ENCODE results near the gene GNG4. TPM values are rescaled to one million over a fixed set of nuclear protein-coding genes. Genes with fewer than 3 reads are reported as not detected.

GNG4 gene
- total RNA-seq, 1 experiment from 2014 or later, result 34.4 TPM

GRCh38 chr1:235642011-235642942 is 7.3 kb downstream of the GNG4 start:
- peak overlapping the region; percentile 30 for H3K4me2 ChIP-seq (ENCODE audit: insufficient read depth, insufficient read length, low read length)
- no peak overlapping the region for H2AFZ ChIP-seq (ENCODE audit: low read length)
- H4K8ac ChIP-seq (replicated peaks; ENCODE audit: insufficient read length, low read depth, low read length), result no peak overlapping the region
- H3K27ac ChIP-seq (ENCODE audit: insufficient read length, low read depth, low read length), result no peak overlapping the region
- H2BK120ac ChIP-seq (ENCODE audit: low read depth, low read length, poor library complexity, severe bottlenecking), result no peak overlapping the region
- peak overlapping the region; percentile 45 for H4K5ac ChIP-seq (ENCODE audit: insufficient read length, low read depth, low read length)
- H3K56ac ChIP-seq (ENCODE audit: insufficient read length, low read depth, low read length), result no peak overlapping the region
- H4K20me1 ChIP-seq (ENCODE audit: control insufficient read depth, insufficient read depth, insufficient read length), result no peaks in the 10 kb centered on the region
- H2BK12ac ChIP-seq (ENCODE audit: insufficient read length, low read depth, low read length), result no peak overlapping the region
- no peak overlapping the region for H2BK5ac ChIP-seq (ENCODE audit: insufficient read length, low read length)
- no peaks in the 10 kb centered on the region for H3K79me1 ChIP-seq (ENCODE audit: insufficient read depth, low read depth, low read length, poor library complexity, severe bottlenecking)
- no peaks in the 10 kb centered on the region for H3K27me3 ChIP-seq (ENCODE audit: insufficient read depth, low read length)
- TF ChIP-seq CTCF (conservative IDR thresholded peaks at IDR 0.05), result no peak
- no peak overlapping the region for H3K23ac ChIP-seq (ENCODE audit: insufficient read length, low read depth, low read length)
- H3K4me1 Mint-ChIP-seq, result peaks cover 42 to 51% of the 10 kb centered on the region in 2 experiments
- DNase-seq, result peak; percentile 81
- H2BK15ac ChIP-seq (ENCODE audit: low read depth, low read length), result no peak overlapping the region
- H2AK5ac ChIP-seq (ENCODE audit: insufficient read length, low read length), result no peak overlapping the region
- no peaks in the 10 kb centered on the region for H3K9me3 ChIP-seq (ENCODE audit: control insufficient read depth, low read depth, low read length)
- H3K4me1 ChIP-seq (ENCODE audit: insufficient read depth, low read length), result peaks cover 7% of the 10 kb centered on the region; the same call in 1 of the 2 replicates
- H3K18ac ChIP-seq (ENCODE audit: insufficient read length, low read depth, low read length), result peak overlapping the region; percentile 56
- peaks cover 11% of the 10 kb centered on the region; the same call in 1 of the 2 replicates for H3K79me2 ChIP-seq (ENCODE audit: insufficient read depth, low read length)
- no peak overlapping the region for H3T11ph ChIP-seq (ENCODE audit: low read length)
- H3K27ac Mint-ChIP-seq, result peak overlapping the region; percentile 69 to 96 (median 92)
- H3K9ac ChIP-seq (ENCODE audit: extremely low read depth, insufficient read length, low read length), result no peak overlapping the region
- H3K4ac ChIP-seq (ENCODE audit: low read depth, low read length), result no peak overlapping the region
- H3K14ac ChIP-seq (ENCODE audit: insufficient read depth, low read length), result peak overlapping the region; percentile 48
- H3K36me3 Mint-ChIP-seq (ENCODE audit: insufficient read depth in 1 of 3, low read depth in 3 of 3), result peaks cover 0 to 19% (median 3%) of the 10 kb centered on the region in 3 experiments; a peak in 4 of 7 replicates
- H3K9me3 Mint-ChIP-seq, result no peaks in the 10 kb centered on the region; a peak in 1 of 5 replicates
- H4K91ac ChIP-seq (ENCODE audit: insufficient read length, low read depth, low read length), result no peak overlapping the region
- WGBS (ENCODE audit: extremely low coverage, insufficient read length, low lambda C conversion rate), result no CpG with 5 or more reads among the region's 47 CpGs
- H3K23me2 ChIP-seq (ENCODE audit: insufficient read length, low read depth, low read length, poor library complexity, severe bottlenecking), result no peaks in the 10 kb centered on the region
- no peak overlapping the region for H2BK20ac ChIP-seq (ENCODE audit: low read depth, low read length, poor library complexity, severe bottlenecking)
- H3K27me3 Mint-ChIP-seq (ENCODE audit: low read depth), result no peaks in the 10 kb centered on the region
- peak overlapping the region; percentile 37 to 52; a peak in 3 of 5 replicates for H3K4me3 Mint-ChIP-seq
